DND-41 (cell line): Measurements from ENCODE around the gene SAFB2.
"Not testable (repeated sequence)": the region's sequence is repeated elsewhere in the genome, so short reads cannot be mapped to it uniquely, and the experiment has no call there.

Source experiments
- ATAC-seq: fragments of 200-7000 bp; cut with Tn5 transposase; 3 replicates; pipeline ENCODE4 v1.9.1; 2021; ENCODE audit warnings: low read depth; ENCODE audit not compliant: insufficient read depth
- DNase-seq: peaks from one replicate; pipeline ENCODE4 v3.0.0-alpha.2; 2020
- H2AFZ ChIP-seq: 2 replicates; pipeline ENCODE4 v1.6.0; 2012; ENCODE audit warnings: low read depth, low read length
- H3K27ac ChIP-seq: 2 replicates; pipeline ENCODE4 v1.5.1; 2012; ENCODE audit warnings: low read length, inconsistent platforms
- H3K27me3 ChIP-seq: fragments of 200-600 bp; sonication (generic); 2 replicates; pipeline ENCODE4 v1.6.0; 2012; ENCODE audit warnings: low read length, mild to moderate bottlenecking, inconsistent platforms; ENCODE audit not compliant: insufficient read depth, poor library complexity
- H3K36me3 ChIP-seq: 2 replicates; pipeline ENCODE4 v1.5.1; 2012; ENCODE audit warnings: low read length, inconsistent platforms; ENCODE audit not compliant: insufficient read depth
- H3K4me1 ChIP-seq: 2 replicates; pipeline ENCODE4 v1.5.1; 2012; ENCODE audit warnings: mild to moderate bottlenecking, low read length; ENCODE audit not compliant: insufficient read depth
- H3K4me2 ChIP-seq: 2 replicates; pipeline ENCODE4 v1.6.0; 2012; ENCODE audit warnings: mild to moderate bottlenecking, moderate library complexity, low read length, inconsistent platforms; ENCODE audit not compliant: insufficient read depth
- H3K4me3 ChIP-seq, 2 experiments: fragments of 200-600 bp in 1 of 2; shearing (Covaris generic) in 1 of 2; 2 replicates each; pipeline ENCODE4 v1.5.1; 2012 to 2016; ENCODE audit warnings: inconsistent platforms in 2 of 2, low read length in 2 of 2, mild to moderate bottlenecking in 2 of 2, low read depth in 1 of 2, moderate library complexity in 1 of 2
- H3K79me2 ChIP-seq: 2 replicates; pipeline ENCODE4 v1.6.0; 2012; ENCODE audit warnings: low read length, inconsistent platforms; ENCODE audit not compliant: insufficient read depth
- H3K9ac ChIP-seq: 2 replicates; pipeline ENCODE4 v1.6.0; 2012; ENCODE audit warnings: low read depth, mild to moderate bottlenecking, inconsistent platforms, low read length, moderate library complexity
- H3K9me3 ChIP-seq: 2 replicates; pipeline ENCODE4 v1.5.1; 2012; ENCODE audit warnings: low read length, moderate library complexity, mild to moderate bottlenecking, inconsistent platforms; ENCODE audit not compliant: insufficient read depth, severe bottlenecking
- H4K20me1 ChIP-seq: 2 replicates; pipeline ENCODE4 v1.6.0; 2012; ENCODE audit warnings: low read length; ENCODE audit not compliant: insufficient read depth
- EZH2 ChIP-seq: IDR thresholded peaks from 3 replicates; pipeline ENCODE4 v1.6.1; 2012; ENCODE audit warnings: borderline replicate concordance, low read depth, mild to moderate bottlenecking, moderate library complexity, low read length, inconsistent platforms; ENCODE audit not compliant: severe bottlenecking
- TF ChIP-seq, protein P1 (sequence below): IDR thresholded peaks from 2 replicates; pipeline ENCODE4 v1.5.1; 2012; ENCODE audit warnings: borderline replicate concordance, low read length, moderate library complexity, mild to moderate bottlenecking; ENCODE audit not compliant: poor library complexity, severe bottlenecking; ENCODE audit errors: extremely low read depth

SAFB2 gene

DNA sequence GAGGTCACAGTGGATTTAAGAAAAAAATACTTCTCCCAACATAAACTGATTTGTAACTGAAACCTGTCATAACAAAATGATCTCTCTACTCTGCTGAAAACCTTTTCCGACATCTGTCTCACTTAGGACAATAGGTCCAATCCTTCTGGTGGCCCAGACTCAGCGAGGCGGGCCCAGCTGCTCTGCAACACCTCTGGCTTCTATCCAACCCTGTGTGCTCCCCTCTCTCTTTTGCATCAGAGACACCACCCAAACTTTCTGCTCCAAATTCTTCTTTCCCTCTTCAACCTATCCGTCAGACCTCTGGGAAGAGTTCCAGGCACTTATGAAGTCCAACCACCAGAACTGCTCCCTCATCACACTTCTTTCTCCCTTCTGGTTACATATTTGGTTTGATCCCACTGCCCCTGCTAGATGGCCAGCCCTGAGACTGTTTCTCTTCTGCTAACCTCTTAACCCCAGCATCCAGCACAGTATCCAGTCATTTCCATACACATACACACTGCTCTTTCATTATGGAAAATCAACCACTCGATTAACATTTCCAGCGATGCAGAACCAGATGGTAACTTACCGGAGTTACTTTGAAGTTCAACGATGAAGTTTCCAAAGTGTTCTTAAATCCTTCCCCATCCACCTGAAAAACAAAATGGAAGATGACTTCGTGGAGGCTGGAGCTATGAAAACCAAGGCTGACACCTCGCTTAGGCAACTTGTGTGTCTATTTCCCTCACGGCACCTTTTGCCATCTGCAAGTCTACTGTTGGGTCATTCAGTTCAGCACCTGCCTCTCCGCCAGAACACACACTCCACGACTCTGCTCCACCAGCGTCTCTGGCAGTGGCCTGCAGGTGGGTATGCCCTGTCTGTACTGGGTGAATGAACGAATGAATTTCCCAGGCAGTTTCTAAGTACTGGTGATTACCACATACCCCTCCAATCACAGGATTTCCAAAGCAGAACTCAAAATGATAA lies 9.4 kb downstream of the SAFB2 start:
- Histone ChIP-seq H3K9ac (no peak overlapping the region), H3K36me3 (peaks cover 86% of the 10 kb centered on the region), H3K27me3 (no peaks in the 10 kb centered on the region), H3K4me3 (no peak overlapping the region), H3K9me3 (no peaks in the 10 kb centered on the region), H2AFZ (no peak overlapping the region), H3K4me1 (no peaks in the 10 kb centered on the region), H3K79me2 (peaks cover 72% of the 10 kb centered on the region), H4K20me1 (peaks cover 18% of the 10 kb centered on the region; the same call in 1 of the 2 replicates), H3K4me2 (no peak overlapping the region), H3K27ac (no peak overlapping the region)
- TF ChIP-seq, protein P1, sequence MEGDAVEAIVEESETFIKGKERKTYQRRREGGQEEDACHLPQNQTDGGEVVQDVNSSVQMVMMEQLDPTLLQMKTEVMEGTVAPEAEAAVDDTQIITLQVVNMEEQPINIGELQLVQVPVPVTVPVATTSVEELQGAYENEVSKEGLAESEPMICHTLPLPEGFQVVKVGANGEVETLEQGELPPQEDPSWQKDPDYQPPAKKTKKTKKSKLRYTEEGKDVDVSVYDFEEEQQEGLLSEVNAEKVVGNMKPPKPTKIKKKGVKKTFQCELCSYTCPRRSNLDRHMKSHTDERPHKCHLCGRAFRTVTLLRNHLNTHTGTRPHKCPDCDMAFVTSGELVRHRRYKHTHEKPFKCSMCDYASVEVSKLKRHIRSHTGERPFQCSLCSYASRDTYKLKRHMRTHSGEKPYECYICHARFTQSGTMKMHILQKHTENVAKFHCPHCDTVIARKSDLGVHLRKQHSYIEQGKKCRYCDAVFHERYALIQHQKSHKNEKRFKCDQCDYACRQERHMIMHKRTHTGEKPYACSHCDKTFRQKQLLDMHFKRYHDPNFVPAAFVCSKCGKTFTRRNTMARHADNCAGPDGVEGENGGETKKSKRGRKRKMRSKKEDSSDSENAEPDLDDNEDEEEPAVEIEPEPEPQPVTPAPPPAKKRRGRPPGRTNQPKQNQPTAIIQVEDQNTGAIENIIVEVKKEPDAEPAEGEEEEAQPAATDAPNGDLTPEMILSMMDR: no peak
- no peak for TF ChIP-seq EZH2
- ATAC-seq: no peak
- DNase-seq: no peak

DNA sequence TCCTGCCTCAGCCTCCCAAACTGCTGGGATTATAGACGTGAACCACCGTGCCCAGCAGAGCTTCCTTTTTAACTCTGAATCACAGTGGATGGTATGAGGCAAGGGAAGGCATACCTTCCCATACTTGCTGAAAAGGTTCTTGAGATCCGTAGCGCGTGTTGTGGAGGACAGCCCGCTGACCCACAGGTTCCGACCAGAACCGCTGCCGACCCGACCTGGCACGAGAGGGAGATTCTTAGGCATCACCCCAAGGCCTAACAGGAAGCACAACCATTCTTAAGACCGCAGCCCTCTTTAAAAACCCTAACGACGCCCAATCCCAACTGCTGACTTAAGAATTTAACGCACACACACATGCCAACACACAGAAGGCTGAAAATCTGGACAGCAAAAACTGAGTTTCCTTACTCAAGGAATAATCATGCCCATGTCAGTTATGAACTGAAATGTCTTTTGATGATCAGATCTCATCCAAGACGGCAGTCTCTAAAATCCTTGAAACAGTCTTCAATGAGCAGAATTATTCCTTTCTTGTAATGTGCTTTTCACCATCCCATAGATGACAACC lies 12.6 kb downstream of the SAFB2 start:
- H4K20me1 ChIP-seq: peaks cover 30% of the 10 kb centered on the region
- peaks cover 72% of the 10 kb centered on the region for H3K79me2 ChIP-seq
- no peak overlapping the region for H3K4me2 ChIP-seq
- TF ChIP-seq EZH2: no peak
- TF ChIP-seq, protein P1: no peak
- no peak overlapping the region for H2AFZ ChIP-seq
- H3K27me3 ChIP-seq: no peaks in the 10 kb centered on the region
- no peak for ATAC-seq
- no peak overlapping the region for H3K4me3 ChIP-seq
- no peak overlapping the region for H3K9ac ChIP-seq
- peaks cover 89% of the 10 kb centered on the region for H3K36me3 ChIP-seq
- no peak overlapping the region for H3K27ac ChIP-seq
- no peaks in the 10 kb centered on the region for H3K9me3 ChIP-seq
- DNase-seq: no peak
- no peaks in the 10 kb centered on the region for H3K4me1 ChIP-seq

DNA sequence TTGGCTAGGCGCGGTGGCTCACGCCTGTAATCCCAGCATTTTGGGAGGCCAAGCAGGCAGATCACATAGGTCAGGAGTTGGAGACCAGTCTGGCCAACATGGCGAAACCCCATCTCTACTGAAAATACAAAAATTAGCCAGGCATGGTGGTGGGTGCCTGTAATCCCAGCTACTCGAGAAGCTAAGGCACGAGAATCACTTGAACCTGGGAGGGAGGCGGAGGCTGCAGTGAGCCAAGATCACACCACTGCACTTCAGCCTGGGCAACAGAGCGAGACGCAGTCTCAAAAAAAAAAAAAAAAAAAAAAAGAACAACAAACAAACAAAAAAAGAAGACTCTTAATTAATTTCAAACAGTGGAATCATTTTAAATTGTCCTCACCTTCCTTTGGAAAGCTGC lies 13.8 kb downstream of the SAFB2 start:
- not testable (repeated sequence) for H3K9me3 ChIP-seq, H3K4me3 ChIP-seq, H3K27me3 ChIP-seq, ATAC-seq, H2AFZ ChIP-seq, H3K27ac ChIP-seq, H3K4me2 ChIP-seq, H3K9ac ChIP-seq, DNase-seq, H3K4me1 ChIP-seq
- peaks cover 88% of the 10 kb centered on the region for H3K36me3 ChIP-seq
- peaks cover 70% of the 10 kb centered on the region for H3K79me2 ChIP-seq
- peaks cover 37% of the 10 kb centered on the region for H4K20me1 ChIP-seq

DNA sequence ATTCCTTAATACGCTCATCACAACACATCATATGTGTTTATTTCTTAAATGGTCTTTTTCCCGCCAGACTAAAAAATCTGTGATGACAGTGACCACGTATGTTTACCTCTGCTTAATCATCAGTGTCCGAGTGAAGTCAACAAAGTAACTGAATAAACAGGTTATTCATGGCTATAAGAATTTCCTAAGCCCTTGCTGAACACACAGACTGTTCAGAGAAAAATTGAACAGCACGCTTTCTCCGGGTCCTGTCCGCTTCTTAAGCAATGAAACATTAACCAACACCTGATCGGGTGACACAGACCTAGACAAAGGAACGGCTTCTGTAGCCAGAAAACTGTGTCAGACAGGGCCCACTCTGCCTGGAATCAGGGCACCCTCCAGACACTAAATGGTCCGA lies 14.3 kb downstream of the SAFB2 start:
- H3K4me1 ChIP-seq: no peaks in the 10 kb centered on the region
- no peak overlapping the region for H2AFZ ChIP-seq
- DNase-seq (no peak), ATAC-seq (no peak)
- H3K4me2 ChIP-seq: no peak overlapping the region
- H3K79me2 ChIP-seq: peaks cover 70% of the 10 kb centered on the region
- H3K27me3 ChIP-seq: no peaks in the 10 kb centered on the region
- no peak for TF ChIP-seq EZH2
- TF ChIP-seq, protein P1: no peak
- no peak overlapping the region for H3K27ac ChIP-seq
- peaks cover 40% of the 10 kb centered on the region for H4K20me1 ChIP-seq
- no peaks in the 10 kb centered on the region for H3K9me3 ChIP-seq
- H3K36me3 ChIP-seq: peaks cover 88% of the 10 kb centered on the region
- no peak overlapping the region for H3K4me3 ChIP-seq
- no peak overlapping the region for H3K9ac ChIP-seq
